Activated T-helper 1 cell treated with anti-CD3 and anti-CD28 coated beads, Interleukin-12 subunit alpha, Interleukin-12 subunit beta, Interleukin-2, Interleukin-4 antibody, amounts not matched to agents 30 ng/mL and 10 ng/mL and 1 ng/mL, durations not matched to agents 14 hours and 24 hours and 36 hours (primary cell): ENCODE measurements around the gene SOX10. TPM values are rescaled to one million over a fixed set of nuclear protein-coding genes. Genes with fewer than 3 reads are reported as not detected.
"Not testable (repeated sequence)": the region's sequence is repeated elsewhere in the genome, so short reads cannot be mapped to it uniquely, and the experiment has no call there.

Experiments used
- DNase-seq: peaks from one replicate; pipeline ENCODE4 v3.0.0; 2021; ENCODE audit warnings: low spot score
- H3K27ac Mint-ChIP-seq: one replicate; pipeline ENCODE4 v1.8.0; 2021; ENCODE audit warnings: mild to moderate bottlenecking, mixed read lengths
- H3K27me3 Mint-ChIP-seq: one replicate; pipeline ENCODE4 v1.8.0; 2022; ENCODE audit warnings: mild to moderate bottlenecking, moderate library complexity, mixed read lengths; ENCODE audit not compliant: insufficient read depth
- H3K36me3 Mint-ChIP-seq: one replicate; pipeline ENCODE4 v1.8.0; 2021; ENCODE audit warnings: low read depth, mixed read lengths
- H3K4me1 Mint-ChIP-seq: one replicate; pipeline ENCODE4 v1.8.0; 2021; ENCODE audit warnings: low read depth, mixed read lengths
- H3K4me3 Mint-ChIP-seq: one replicate; pipeline ENCODE4 v1.8.0; 2021; ENCODE audit warnings: mild to moderate bottlenecking, moderate library complexity, mixed read lengths
- H3K9me3 Mint-ChIP-seq: one replicate; pipeline ENCODE4 v1.8.0; 2021; ENCODE audit warnings: mixed read lengths
- intact Hi-C: fragments of 100-400 bp; cut with micrococcal nuclease; formaldehyde crosslinking; loops from one replicate; pipeline ENCODE4 v1.15.1; 2024
- total RNA-seq: library from RNA; stranded (reverse); gene quantifications from 2 replicates; pipeline ENCODE4 v1.2.3, GENCODE V29; 2022

The SOX10 gene
- total RNA-seq, 1 donor from 2014 or later: not detected

DNA sequence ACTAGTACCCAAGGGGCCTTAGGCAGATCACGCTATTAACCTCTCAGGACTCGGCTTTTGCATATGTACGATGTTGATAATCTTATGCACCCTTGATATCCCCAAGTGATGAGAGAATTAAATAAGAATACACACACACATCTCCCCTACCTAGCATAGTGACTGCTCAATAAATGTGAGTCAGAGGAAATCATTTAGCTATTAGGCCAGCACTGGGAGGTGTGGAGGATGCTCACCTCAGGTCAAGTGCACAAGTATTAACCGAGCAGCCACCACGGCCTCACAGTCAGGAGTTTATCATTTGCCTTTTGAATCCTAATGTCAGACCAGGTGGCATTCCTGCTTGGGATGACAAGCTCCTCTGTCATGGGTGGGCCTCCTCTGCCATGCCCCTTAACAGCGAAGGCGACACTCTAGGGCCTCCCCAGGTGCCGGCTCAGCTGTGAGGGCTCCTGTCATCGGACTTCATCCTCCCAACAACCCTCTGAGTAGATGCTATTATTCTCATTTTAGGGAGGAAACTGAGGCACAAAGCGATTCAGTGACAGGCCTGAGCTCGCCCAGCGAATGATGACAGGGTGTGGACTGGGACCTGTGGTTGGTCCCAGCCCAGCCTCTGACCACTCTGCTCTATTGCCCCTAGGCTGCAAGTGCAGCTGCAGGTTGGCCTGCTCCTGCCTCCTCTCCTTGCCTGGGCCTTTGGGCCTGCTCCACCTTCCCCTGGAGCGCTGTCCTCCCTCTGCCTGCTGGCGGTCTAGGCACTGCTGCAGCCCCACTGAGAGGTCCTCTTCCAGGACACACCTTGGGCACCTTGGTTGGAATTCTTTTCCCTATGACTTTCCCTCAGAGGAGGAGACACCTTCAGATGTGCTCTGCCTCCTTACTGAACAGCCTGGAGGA lies 5.0 kb upstream of the SOX10 start:
- no peaks in the 10 kb centered on the region for H3K4me1 Mint-ChIP-seq

DNA sequence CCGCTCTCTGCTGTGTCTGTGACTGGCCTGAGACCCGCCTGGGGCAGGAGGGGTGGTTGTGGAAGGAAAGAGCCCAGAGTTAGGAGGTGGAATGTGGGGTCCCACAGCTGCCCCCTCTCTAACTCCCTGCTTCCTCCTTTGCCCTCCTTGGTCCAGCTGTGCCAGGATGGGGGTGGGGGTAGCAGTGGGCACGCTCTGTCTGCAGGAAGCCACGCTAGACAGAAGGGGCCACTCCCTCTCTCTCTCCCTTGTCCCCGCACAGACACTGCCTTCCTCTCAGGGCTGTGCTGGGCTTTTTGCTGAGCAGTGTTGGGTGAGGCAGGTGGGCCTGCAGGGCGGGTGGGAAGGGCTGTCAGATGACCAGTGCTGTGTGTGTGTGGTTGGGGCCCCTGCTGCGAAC lies 2.0 kb upstream of the SOX10 start:
- Mint-ChIP-seq H3K9me3 (no peaks in the 10 kb centered on the region), H3K27me3 (no peaks in the 10 kb centered on the region), H3K4me1 (no peaks in the 10 kb centered on the region), H3K4me3 (no peak overlapping the region), H3K27ac (no peak overlapping the region), H3K36me3 (no peaks in the 10 kb centered on the region)
- intact Hi-C loops: no loop called here
- no peak for DNase-seq

More for the DNA sequence above, 5.0 kb upstream of the SOX10 start:
- Mint-ChIP-seq H3K4me3 (no peak overlapping the region), H3K27ac (no peak overlapping the region), H3K36me3 (no peaks in the 10 kb centered on the region), H3K27me3 (no peaks in the 10 kb centered on the region), H3K9me3 (no peaks in the 10 kb centered on the region)
- DNase-seq: no peak
- intact Hi-C loops: no loop called here

DNA sequence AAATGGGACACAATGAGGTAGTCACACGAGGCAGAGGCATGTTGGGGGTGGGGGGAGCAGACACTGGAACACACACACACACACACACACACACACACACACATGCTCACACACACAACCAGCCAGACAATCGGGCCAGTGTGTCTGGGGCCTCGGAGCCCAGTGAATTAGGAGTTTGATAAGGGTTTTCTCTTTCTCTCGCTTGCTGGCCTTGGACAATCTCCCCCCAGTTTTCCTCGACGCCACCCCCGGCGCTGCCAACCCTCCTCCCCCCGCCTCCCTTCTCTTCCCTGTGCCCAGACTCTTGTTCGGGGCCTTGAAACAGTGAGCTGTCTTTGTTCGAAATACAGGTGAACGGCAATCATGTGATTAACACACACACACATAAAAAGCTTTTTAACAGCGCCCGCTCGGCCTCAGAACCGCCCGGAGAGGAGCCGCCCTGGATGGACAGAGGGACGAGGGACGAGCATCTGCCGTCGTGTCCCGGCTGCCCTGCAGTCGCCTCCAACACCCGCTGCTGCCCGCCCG lies 1.5 kb upstream of the SOX10 start:
- DNase-seq: no peak
- Mint-ChIP-seq H3K4me1 (no peaks in the 10 kb centered on the region), H3K27me3 (no peaks in the 10 kb centered on the region), H3K27ac (no peak overlapping the region), H3K9me3 (no peaks in the 10 kb centered on the region), H3K36me3 (no peaks in the 10 kb centered on the region), H3K4me3 (no peak overlapping the region)
- intact Hi-C loops: no loop called here

DNA sequence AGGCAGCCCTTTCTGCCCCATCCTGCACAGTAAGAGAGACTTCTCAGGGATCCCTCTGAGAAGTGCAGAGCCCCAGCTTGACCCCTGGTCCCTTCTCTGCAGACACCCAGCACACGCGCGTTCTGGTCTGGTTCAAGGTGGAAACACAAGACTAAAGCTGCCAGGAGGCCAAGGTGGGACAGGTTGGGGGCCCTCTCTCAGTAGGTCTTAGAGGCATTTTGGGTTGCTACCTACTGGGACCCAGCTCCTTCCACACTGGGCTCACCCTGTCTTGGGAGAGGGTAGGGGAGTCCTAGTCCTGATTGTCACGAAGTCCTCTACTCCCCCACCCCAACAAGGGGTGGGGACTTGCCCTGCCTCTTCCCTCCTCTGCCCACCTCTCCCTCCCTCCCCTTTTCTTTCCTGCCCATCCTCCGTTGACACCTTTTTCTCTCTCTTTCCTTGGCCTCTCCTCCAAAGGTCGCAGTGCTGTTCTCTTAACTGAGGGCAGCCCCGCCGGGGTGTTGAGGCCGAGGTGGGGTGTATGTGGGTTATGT lies 763 bp upstream of the SOX10 start:
- Mint-ChIP-seq H3K4me1 (no peaks in the 10 kb centered on the region), H3K9me3 (no peaks in the 10 kb centered on the region), H3K27ac (no peak overlapping the region), H3K4me3 (no peak overlapping the region), H3K36me3 (no peaks in the 10 kb centered on the region), H3K27me3 (no peaks in the 10 kb centered on the region)
- no peak for DNase-seq
- intact Hi-C loops: no loop called here

DNA sequence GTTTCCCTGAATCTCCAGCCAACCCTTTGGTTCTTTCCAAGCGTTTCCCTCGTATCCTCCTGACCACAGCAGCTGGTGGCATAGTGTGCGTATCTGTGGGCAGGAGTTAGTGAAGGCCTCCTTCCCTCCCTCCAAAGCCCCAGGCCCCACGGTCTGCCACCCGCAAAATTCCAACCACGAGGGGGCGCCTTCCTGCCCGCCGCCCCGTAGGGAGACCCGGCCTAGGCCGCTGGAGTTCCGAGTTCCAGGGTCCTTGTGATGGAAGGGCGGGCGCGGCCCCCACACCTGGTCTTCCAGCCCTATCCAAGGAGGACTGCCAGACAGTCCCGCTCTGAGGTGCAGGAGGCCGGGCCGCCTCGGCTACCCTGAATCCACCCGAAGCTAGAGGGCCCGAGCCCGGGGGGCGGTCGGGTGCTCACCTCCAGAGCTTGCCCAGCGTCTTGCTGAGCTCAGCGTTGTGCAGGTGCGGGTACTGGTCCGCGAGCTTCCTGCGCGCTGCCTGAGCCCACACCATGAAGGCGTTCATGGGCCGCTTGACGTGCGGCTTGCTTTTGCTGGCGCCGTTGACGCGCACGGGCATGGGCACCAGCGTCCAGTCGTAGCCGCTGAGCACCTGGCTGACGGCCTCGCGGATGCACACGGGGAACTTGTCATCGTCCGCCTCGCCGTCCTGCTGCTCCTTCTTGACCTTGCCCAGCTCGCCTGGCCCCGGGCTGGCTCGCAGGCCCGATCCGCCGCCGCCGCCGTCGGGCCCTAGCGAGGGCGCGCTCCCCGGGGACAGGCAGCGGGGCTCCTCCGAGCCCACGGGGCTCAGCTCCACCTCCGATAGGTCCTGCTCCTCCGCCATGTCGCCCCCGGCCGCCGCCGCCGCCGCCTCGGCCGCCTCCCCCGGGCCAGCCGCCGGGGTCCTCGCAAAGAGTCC lies 1.2 kb downstream of the SOX10 start:
- H3K27ac Mint-ChIP-seq: peak overlapping the region; percentile 44

DNA sequence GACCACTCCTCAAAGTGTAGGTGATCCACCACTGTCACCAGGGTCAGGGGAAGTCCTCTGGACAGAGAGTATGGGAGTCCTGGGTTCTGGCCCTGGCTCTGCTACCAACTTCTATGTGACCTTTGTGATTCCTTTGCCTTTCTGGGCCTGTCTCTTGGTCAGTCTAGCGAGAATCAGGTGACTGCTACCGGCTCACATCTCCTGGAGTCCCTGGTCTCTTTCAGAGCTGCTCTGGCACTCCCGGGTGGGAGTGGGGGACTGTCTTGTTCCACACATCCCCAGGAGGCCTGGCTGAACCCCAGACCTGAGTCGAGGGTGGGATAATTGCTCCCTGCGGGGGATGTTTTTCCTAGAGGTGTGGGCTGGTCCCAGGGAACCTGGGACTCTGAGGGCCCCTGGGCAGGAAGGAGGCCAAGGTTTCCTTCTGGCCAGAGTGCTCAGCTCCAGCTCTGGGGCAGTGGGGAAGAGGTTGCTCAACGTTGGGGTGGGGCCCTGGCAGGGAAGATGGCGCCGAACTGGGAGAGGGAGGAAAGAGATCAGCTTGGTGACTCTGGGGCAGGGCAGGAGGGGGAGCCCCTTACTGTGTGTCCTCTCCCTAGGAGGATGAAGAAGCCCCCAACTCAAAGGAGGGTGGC lies 2.1 kb downstream of the SOX10 start:
- H3K4me1 Mint-ChIP-seq: no peaks in the 10 kb centered on the region
- no peaks in the 10 kb centered on the region for H3K9me3 Mint-ChIP-seq
- no peaks in the 10 kb centered on the region for H3K27me3 Mint-ChIP-seq
- intact Hi-C loops: no loop called here
- no peaks in the 10 kb centered on the region for H3K36me3 Mint-ChIP-seq
- DNase-seq: no peak
- no peak overlapping the region for H3K27ac Mint-ChIP-seq
- no peak overlapping the region for H3K4me3 Mint-ChIP-seq

More for the DNA sequence above, 1.2 kb downstream of the SOX10 start:
- no peaks in the 10 kb centered on the region for H3K9me3 Mint-ChIP-seq
- no peaks in the 10 kb centered on the region for H3K27me3 Mint-ChIP-seq
- H3K36me3 Mint-ChIP-seq: no peaks in the 10 kb centered on the region
- no peak for DNase-seq
- H3K4me1 Mint-ChIP-seq: no peaks in the 10 kb centered on the region
- intact Hi-C loops: no loop called here
- no peak overlapping the region for H3K4me3 Mint-ChIP-seq

DNA sequence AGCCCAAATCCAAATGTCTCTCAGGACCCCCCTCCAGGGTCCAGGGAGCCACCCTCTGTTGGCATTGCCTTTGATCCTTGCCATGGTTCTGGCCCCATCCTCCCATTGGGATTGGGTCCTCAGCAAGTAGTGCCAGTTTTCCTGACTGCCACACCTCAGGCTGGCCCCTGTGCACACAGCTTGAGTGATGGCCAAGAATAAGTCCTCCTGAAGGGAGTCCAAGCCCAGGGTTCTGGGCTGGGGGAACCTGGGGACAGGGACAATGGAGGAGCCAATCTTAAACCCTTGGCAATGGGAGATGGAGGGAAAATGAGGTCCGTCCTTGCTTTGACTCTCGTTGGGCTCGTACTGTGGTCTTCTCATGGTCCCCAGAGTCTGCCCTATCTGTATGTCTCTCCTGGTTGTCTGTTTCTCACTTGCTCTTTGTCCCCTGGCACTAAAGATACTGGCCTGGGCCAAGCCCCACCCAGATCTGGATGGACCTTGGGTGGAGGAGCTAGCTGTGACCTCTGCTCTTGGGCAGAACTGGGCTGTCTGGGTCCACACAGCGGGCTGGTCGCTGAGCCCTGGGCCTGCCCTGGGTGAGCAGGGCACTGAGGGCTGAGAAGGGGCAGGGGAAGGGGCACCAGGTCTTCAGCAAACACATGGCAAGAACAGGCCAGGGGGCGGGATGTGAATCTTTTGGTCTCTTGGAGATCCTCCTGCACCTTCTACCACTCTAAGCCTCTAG lies 2.9 kb downstream of the SOX10 start:
- Mint-ChIP-seq H3K27ac (no peak overlapping the region), H3K36me3 (no peaks in the 10 kb centered on the region), H3K4me1 (no peaks in the 10 kb centered on the region), H3K4me3 (no peak overlapping the region), H3K27me3 (no peaks in the 10 kb centered on the region), H3K9me3 (no peaks in the 10 kb centered on the region)
- DNase-seq: no peak
- intact Hi-C loops: no loop called here

DNA sequence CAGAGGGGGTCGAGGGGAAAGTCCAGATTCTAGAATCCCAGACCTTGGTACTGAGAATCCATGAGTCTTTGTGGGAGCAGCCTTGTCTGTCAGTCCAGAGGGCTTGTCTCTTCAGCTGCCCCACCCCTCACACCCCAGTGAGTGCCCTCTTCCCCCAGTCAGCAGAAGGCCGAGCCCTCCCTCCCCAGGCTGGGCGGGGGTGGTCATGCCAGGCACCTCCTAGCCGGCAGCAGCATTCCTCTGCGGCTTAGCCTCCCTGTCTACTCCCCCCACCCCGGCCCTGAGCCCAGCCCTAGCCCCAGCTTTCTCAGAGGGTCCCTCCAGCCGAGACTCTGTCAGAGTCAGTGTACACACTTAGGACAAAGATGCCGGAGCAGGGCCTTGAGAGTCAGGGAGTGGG lies 4.6 kb downstream of the SOX10 start:
- Mint-ChIP-seq H3K4me3 (no peak overlapping the region), H3K4me1 (no peaks in the 10 kb centered on the region), H3K9me3 (no peaks in the 10 kb centered on the region), H3K27me3 (no peaks in the 10 kb centered on the region), H3K27ac (no peak overlapping the region), H3K36me3 (no peaks in the 10 kb centered on the region)
- no peak for DNase-seq
- intact Hi-C loops: no loop called here

DNA sequence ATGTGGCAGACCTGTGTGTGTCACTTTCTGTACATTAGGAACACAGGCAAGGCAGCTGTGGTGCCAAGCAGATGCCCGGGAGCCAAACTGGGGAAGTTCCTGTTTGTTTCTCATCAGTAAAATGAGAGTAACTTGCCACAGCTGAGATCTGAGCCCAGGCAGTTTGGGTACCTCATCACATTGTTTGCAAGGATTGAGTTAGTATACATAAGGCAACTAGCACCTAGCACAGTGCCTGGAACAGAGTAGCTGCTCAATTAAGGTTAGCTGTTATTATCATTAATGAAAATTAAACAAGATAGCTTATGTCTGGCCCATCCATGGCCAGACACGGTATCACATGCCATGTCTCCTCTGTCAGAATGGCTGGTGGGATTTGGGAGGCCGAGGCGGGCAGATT lies 7.8 kb downstream of the SOX10 start:
- intact Hi-C loops: no loop called here
- DNase-seq: no peak
- Mint-ChIP-seq H3K9me3 (no peaks in the 10 kb centered on the region), H3K27ac (no peak overlapping the region), H3K27me3 (no peaks in the 10 kb centered on the region), H3K4me1 (no peaks in the 10 kb centered on the region), H3K36me3 (no peaks in the 10 kb centered on the region), H3K4me3 (no peak overlapping the region)

DNA sequence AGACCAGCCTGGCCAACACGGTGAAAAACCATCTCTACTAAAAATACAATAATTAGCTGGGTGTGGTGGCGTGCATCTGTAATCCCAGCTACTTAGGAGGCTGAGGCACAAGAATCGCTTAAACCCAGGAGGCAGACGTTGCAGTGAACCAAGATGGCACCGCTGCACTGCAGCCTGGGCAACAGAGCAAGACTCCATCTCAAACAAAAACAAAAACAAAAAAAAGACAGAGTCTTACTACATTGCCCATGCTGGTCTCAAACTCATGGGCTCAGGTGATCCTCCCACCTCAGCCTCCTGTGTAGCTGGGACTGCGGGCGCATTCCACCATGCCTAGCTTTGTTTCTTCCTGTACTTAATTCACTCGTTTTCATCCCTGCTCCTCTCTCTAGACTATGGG lies 8.3 kb downstream of the SOX10 start:
- DNase-seq, H3K9me3 Mint-ChIP-seq, H3K36me3 Mint-ChIP-seq, intact Hi-C loops, H3K27ac Mint-ChIP-seq, H3K27me3 Mint-ChIP-seq, H3K4me1 Mint-ChIP-seq, H3K4me3 Mint-ChIP-seq: not testable (repeated sequence)

DNA sequence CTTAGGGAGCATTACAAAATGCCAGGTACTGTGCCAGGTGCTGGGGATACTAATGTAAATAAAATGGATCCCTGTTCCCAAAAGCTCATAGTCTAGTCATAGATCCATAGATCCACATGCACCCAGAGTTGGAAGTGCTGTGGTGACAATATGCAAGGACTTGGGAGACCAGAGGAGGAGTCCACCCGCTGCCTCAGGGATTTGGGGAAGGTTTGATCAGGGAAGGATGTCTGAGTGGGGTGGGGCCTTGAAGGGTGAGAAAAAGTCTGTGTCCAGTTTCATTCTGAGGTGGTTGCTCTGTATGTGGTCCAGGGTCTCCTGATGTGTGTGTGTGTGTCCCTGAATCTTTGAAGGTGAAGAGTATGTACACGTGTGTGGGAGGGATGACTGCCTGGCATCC lies 9.2 kb downstream of the SOX10 start:
- Mint-ChIP-seq H3K27me3 (no peaks in the 10 kb centered on the region), H3K36me3 (peaks cover 2% of the 10 kb centered on the region), H3K4me3 (no peak overlapping the region), H3K27ac (no peak overlapping the region), H3K4me1 (no peaks in the 10 kb centered on the region), H3K9me3 (no peaks in the 10 kb centered on the region)
- DNase-seq: no peak
- intact Hi-C loops: no loop called here
